ENCODE data around the gene NBEAL1. TPM values are rescaled to one million over a fixed set of nuclear protein-coding genes. Genes with fewer than 3 reads are reported as not detected.
"Not testable (repeated sequence)": the region's sequence is repeated elsewhere in the genome, so short reads cannot be mapped to it uniquely, and the experiment has no call there.

NBEAL1 gene
- total and polyA plus RNA-seq, 2 donors from 2014 or later = 6.5 to 39.3 TPM

- no peaks in the 10 kb centered on the region for H3K9me3 ChIP-seq (ENCODE audit: control insufficient read depth in 2 of 3, insufficient read depth in 1 of 3, low read length in 3 of 3)
- H3K27ac ChIP-seq (ENCODE audit: low read depth in 2 of 2, low read length in 2 of 2) = no peak overlapping the region
- H3K9ac ChIP-seq (ENCODE audit: low read length in 3 of 3) = no peak overlapping the region
- no peaks in the 10 kb centered on the region for H3K4me1 ChIP-seq (ENCODE audit: control insufficient read depth in 2 of 3, insufficient read depth in 2 of 3, low read depth in 1 of 3, low read length in 3 of 3)
- no peak overlapping the region for H3K4me3 ChIP-seq (ENCODE audit: low read length in 3 of 3)
- no peak for TF ChIP-seq CTCF (IDR thresholded peaks at IDR 0.05; ENCODE audit: borderline replicate concordance, extremely low read depth, insufficient read depth)
- FAIRE-seq (no peak), DNase-seq (no peak)
- intact Hi-C loops (cut with DNase I) = no loop called here
- H3K36me3 ChIP-seq (ENCODE audit: control insufficient read depth in 2 of 3, insufficient read depth in 3 of 3, low read length in 3 of 3) = peaks cover 0 to 33% (median 12%) of the 10 kb centered on the region in 3 donors
- H3K27me3 ChIP-seq (ENCODE audit: control insufficient read depth, insufficient read depth, low read length) = no peaks in the 10 kb centered on the region
These were observed 162.7 kb downstream of the NBEAL1 start for GRCh38 chr2:203177361-203177760.

- Histone ChIP-seq H3K27me3 (ENCODE audit: control insufficient read depth, insufficient read depth, low read length) (no peaks in the 10 kb centered on the region), H3K9me3 (ENCODE audit: control insufficient read depth in 2 of 3, insufficient read depth in 1 of 3, low read length in 3 of 3) (no peaks in the 10 kb centered on the region), H3K36me3 (ENCODE audit: control insufficient read depth in 2 of 3, insufficient read depth in 3 of 3, low read length in 3 of 3) (peaks cover 2 to 33% (median 15%) of the 10 kb centered on the region in 3 donors), H3K4me3 (ENCODE audit: low read length in 3 of 3) (no peak overlapping the region), H3K4me1 (ENCODE audit: control insufficient read depth in 2 of 3, insufficient read depth in 2 of 3, low read depth in 1 of 3, low read length in 3 of 3) (no peaks in the 10 kb centered on the region), H3K9ac (ENCODE audit: low read length in 3 of 3) (no peak overlapping the region), H3K27ac (ENCODE audit: low read depth in 2 of 2, low read length in 2 of 2) (no peak overlapping the region)
- DNase-seq (no peak), FAIRE-seq (no peak)
- intact Hi-C loops (cut with DNase I) = no loop called here
- TF ChIP-seq CTCF (IDR thresholded peaks at IDR 0.05; ENCODE audit: borderline replicate concordance, extremely low read depth, insufficient read depth) = no peak
These were observed 171.2 kb downstream of the NBEAL1 start for GRCh38 chr2:203185864-203186263.

- H3K9me3 ChIP-seq (ENCODE audit: control insufficient read depth in 2 of 3, insufficient read depth in 1 of 3, low read length in 3 of 3); H3K4me1 ChIP-seq (ENCODE audit: control insufficient read depth in 2 of 3, insufficient read depth in 2 of 3, low read depth in 1 of 3, low read length in 3 of 3); H3K9ac ChIP-seq (ENCODE audit: low read length in 3 of 3); FAIRE-seq; H3K4me3 ChIP-seq (ENCODE audit: low read length in 3 of 3); intact Hi-C loops (cut with DNase I); H3K27me3 ChIP-seq (ENCODE audit: control insufficient read depth, insufficient read depth, low read length); H3K27ac ChIP-seq (ENCODE audit: low read depth in 2 of 2, low read length in 2 of 2); DNase-seq: not testable (repeated sequence)
- peaks cover 4 to 25% (median 7%) of the 10 kb centered on the region in 3 donors for H3K36me3 ChIP-seq (ENCODE audit: control insufficient read depth in 2 of 3, insufficient read depth in 3 of 3, low read length in 3 of 3)
These were observed 175.9 kb downstream of the NBEAL1 start for GRCh38 chr2:203190547-203190946.

- intact Hi-C loops (cut with DNase I); H3K4me3 ChIP-seq (ENCODE audit: low read length in 3 of 3); H3K9me3 ChIP-seq (ENCODE audit: control insufficient read depth in 2 of 3, insufficient read depth in 1 of 3, low read length in 3 of 3); H3K27me3 ChIP-seq (ENCODE audit: control insufficient read depth, insufficient read depth, low read length); FAIRE-seq; H3K9ac ChIP-seq (ENCODE audit: low read length in 3 of 3); DNase-seq; H3K4me1 ChIP-seq (ENCODE audit: control insufficient read depth in 2 of 3, insufficient read depth in 2 of 3, low read depth in 1 of 3, low read length in 3 of 3); H3K27ac ChIP-seq (ENCODE audit: low read depth in 2 of 2, low read length in 2 of 2): not testable (repeated sequence)
- H3K36me3 ChIP-seq (ENCODE audit: control insufficient read depth in 2 of 3, insufficient read depth in 3 of 3, low read length in 3 of 3) = peaks cover 4 to 21% (median 9%) of the 10 kb centered on the region in 3 donors
These were observed 176.4 kb downstream of the NBEAL1 start for GRCh38 chr2:203191026-203191425.
